Measurements from ENCODE around the gene KRT81.
"Not testable (repeated sequence)": the region's sequence is repeated elsewhere in the genome, so short reads cannot be mapped to it uniquely, and the experiment has no call there.

KRT81 gene

DNA sequence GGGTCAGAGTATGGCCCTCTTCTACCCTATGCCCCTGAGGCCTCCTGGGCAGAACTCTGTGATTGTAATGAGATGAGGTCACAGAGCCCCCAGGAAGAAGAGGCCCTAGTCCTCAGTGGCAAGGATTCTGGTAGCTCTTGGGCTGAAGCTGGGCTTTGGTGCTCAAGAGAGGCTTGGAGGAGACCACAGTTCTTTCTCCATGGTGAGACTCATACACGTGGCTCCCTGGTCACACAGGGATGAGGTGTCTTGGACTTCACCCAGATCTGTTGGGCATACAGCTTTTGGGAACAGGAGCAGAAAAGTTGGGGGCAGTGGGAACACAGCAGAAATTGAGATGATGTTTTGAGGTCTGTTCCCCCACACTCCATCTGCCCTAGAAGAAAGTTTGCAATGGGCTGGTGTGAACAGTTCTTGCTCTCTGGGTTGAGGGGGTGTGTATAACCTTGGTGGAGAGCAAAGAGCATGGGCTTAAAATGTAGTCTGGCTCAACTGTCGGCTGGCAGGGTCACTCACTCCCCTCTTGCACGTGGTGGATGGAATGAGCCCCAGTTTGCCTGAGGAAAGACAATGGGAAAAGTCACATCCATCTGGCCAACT, 16.7 kb downstream of the KRT81 start, which contains the start of gene KRT86:
Gene KRT86, plus strand, starts transcription at position 125 of the 600 bp plus-strand sequence. CDS start 27,272 bp downstream, outside the sequence.
- no peak for DNase-seq (ENCODE audit: low read depth)

DNA sequence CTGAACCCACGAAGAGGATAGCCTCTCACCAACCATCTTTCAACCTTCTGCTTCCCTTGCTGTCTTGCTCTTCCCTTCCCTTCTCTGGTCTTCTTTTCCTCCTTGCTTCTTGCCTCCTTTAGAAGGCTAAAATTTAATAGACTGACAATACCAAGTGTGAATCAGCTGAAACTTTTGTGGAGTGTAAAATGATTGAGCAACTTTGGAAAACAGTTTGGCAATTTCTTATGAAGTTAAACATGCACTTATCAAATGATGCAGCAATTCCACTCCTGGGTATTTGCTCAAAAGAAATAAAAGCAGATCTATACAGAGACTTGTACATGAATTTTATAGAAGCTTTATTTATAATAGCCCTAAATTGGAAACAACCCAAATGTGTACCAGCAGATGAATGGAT, 20.2 kb downstream of the KRT81 start:
- no peak for DNase-seq (ENCODE audit: low read depth)

DNA sequence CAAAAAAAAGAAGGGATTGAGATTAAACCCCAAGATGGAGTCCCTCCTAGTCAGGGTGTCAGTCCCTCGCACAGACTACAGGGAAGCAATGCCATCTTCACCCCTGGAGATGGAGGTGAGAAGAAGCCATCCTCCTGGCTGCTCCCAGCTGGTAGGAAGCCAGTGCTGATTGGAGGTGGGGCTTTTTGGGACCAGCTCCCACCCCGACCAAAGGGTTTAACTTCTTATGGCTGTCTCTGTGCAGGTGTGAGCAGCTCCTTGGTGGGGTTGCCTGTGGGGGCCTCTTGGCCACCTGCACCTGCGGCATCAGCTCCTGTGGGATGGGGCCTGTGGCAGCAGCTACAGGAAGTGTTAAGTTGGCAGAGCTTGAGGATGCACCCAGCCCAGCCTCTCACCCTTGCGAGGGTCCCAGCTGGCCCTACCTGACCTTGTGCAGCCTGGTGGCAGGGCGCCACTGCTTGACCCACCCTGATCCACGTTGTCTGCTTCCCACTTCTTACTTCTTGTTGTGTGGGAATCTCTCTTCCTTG, 20.7 kb downstream of the KRT81 start:
- DNase-seq (ENCODE audit: low read depth), result no peak

DNA sequence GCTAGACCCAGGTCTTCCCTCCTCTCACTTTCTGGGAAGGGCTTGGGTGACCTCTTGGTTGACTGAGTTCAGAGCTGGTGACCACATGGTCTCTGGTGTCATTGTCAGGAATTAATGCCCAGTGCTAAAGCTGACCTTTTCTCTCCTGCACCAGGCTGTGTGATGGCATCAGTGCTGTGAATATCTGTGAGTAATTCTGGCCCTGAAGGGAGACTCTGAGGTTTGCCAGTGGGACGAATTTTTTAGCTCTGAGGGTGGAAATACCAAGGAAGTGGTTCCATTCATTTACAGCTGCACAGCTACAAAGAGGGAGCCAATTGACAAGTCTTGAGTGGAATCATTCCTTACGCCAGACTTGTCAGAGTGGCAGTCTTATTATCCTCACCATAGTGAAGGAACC, 23.1 kb downstream of the KRT81 start:
- DNase-seq (ENCODE audit: low read depth), result no peak

DNA sequence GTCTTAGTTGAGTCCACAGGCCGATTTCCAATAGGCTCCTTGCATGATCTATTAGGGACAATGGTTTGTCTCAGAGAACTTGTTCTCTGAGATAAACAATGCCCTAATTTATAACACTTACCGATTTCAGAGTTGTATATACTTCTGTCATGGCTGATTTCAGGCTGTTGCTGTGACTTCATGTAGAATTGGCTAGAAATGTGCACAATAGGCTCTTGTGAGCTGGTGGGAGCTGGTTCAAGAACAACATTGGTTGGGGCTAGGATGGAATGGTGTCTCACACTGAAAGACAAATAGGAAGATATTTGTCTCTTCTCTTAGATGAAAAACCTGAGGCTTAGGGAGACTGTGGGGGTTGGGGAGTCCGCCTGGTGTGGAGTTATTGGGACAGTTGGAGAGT, 23.6 kb downstream of the KRT81 start:
- no peak for DNase-seq (ENCODE audit: low read depth)

DNA sequence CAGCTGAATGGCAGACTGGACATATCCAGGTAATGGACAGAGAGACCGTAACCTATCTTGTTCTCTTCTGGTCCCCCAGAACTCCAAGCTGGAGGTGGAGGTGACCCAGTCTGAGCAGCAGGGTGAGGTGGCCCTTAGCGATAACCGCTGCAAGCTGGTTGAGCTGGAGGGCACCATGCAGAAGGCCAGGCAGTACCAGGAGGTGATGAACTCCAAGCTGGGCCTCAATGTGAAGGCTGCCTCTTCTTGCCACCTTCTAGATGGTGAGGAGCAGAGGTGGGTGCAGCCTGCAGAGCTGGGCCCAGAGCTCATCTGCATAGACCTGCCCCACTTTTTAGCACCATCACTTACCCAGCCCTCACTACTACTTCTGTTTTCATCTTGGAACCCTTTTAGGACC, 24.1 kb downstream of the KRT81 start:
- no peak for DNase-seq (ENCODE audit: low read depth)

DNA sequence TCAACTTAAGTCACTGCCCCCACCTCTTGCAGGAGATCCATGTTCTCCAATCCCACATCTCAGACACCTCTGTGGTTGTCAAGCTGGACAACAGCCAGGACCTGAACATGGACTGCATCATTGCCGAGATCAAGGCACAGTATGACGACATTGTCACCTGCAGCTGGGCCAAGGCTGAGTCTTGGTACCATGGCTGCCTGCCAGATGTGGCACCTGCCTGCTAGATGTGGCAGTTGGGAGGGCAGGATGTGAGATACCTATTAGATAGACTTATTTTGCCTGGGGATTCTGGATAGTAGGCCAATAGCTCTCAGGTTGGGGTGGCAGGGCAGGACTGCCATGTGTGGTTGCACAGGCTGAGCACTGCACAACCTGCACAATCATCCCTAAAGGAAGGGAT, 24.8 kb downstream of the KRT81 start:
- no peak for DNase-seq (ENCODE audit: low read depth)

DNA sequence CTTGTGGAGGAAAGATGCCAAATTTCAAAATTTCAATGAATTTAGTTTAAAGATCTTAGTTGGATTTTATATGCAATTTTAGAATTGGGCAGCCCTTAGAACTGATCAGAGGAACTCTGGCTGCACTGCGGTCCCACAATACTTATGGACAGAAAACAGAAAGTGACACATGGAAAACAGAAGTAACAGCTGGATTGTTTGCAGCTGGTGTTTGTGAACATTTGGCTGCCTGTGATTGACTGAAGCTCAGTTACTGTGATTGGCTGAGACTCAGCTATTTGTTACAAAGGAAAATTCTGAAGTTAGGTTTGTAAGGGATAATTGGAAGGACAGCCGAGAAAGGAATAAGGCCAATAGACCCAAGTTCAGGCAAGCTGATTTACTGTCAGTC, 26.9 kb downstream of the KRT81 start:
- no peak for DNase-seq (ENCODE audit: low read depth)

DNA sequence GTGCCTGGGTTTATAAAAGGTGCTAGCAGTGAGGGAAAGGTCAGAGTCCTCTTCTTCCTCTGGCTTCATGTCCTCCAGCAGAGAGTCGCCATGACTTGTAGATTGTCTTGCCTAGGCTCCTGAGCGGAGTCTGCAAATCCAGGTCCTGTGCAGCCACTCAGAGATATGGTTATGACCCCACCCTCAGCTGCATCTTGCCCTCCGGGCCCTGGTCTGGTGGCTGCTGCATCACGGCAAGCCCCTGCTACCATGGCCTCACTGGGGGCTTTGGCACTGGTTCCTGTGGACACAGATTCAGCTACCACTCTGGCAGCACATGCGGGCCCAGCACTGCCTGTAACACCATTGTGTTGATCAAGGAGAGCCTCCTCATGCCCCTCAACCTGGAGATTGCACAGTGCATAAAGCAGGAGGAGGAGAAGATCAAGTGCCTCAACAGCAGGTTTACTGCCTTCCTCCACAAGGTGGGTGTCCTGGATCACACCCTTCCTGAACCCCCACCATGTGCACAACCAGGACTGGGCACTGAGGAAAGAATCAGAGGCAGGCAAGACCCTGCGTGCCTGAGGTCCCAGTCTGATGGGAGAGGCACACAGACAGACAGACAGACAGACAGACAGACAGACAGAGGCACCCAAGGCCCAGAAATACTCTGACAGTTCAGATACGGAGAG, 27.4 kb downstream of the KRT81 start:
- no peak for DNase-seq (ENCODE audit: low read depth)

DNA sequence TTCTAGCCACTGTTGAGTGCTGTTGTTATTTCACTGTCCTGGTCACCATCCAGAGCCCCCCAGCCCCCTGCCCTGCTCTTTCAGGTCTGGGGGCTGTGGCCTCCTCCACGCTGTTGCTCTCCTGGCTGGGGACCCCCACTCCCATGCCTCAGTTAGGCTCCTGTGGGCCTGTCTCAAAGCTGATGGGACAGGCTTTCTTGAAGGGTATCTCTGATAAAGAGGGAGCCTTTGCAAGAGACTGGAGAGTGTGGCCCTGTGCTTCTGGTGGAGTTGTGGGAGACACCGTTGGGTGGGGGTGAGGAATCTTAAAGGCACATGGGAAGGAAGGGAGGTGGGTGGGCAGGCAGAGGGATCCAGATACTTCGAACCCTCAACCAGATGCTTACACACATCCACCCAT, 29.0 kb downstream of the KRT81 start:
- DNase-seq (ENCODE audit: low read depth), result no peak

DNA sequence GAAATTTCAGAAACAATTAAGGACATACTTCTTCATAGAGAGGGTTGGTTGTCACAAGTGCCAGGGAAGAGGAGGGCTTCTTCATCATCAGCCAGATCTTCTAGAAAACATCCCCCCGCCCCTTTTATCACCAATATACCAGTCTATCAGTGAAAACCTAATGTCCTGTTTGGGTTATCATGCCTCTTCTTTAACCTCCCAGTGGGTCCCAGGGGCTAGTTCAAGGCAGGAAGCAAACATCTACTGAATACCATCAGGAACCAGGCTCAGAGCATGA, 30.2 kb downstream of the KRT81 start:
- no peak for DNase-seq (ENCODE audit: low read depth)

DNA sequence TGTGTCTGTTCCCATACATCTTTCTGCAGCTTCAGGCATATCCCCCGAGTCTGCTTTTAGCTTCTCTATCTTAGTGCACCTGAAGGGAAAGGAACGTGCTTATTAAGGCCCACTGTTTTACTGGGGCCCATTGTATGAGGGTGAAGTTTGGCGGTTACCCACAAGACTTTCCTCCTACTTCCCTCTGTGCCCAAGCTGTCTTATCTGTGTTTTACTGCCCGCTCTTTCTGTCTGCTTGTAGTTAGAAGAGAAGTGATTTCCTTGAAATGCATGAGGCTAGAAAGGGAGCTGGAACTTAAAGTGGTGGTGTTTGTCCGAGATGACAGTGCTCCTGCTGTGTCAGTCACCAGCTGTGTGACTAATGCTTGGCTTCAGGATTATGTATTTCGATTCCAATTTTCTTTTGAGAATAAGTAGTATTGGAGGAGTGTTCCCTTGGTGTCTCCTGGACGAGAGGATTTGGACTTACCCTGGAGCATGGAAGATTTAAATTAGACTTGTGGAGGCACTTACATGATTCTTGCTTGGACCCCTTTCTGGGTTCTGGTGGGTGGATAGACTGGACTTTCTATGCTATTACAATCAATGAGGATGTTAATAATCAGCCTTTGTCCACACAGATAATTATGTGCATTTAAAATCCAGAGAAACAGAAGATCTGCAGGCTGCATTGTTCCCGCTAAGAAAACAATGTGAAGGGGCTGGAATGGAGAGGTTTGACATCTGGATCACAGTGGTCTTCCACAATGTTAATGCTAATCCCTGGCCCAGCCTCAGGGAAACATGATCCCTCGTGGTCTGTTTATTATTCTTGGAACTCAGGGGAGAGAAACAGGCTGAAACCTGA, 30.8 kb downstream of the KRT81 start:
- DNase-seq (ENCODE audit: low read depth), result no peak

DNA sequence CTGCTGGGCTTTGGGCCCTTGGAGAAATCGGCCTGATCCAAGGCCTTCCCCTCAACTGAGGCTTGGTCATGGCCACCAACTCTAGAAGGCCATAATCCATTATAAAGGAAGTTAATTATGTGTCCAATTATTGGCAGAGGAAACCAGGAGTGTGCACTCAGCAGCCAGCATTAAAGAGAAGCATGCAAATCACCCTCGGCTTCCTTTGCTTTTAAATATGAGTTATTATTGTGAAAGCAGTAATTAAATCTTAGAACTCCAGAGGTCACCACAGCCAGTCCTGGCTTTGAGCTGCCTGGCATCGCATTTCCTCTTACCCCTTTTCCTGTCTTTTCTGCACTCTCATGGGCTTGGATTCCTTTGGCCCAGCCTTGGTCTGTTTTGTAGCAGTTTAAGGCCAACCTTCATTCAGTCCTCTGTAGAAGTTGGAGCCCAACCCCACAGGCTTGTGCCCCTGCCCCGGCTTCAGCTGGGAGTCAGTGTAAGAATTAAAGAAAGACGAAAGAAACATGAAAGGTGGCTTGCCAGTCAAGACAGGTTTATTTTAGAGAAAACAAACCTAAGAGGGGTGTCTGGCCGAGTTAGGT, 31.6 kb downstream of the KRT81 start:
- no peak for DNase-seq (ENCODE audit: low read depth)

DNA sequence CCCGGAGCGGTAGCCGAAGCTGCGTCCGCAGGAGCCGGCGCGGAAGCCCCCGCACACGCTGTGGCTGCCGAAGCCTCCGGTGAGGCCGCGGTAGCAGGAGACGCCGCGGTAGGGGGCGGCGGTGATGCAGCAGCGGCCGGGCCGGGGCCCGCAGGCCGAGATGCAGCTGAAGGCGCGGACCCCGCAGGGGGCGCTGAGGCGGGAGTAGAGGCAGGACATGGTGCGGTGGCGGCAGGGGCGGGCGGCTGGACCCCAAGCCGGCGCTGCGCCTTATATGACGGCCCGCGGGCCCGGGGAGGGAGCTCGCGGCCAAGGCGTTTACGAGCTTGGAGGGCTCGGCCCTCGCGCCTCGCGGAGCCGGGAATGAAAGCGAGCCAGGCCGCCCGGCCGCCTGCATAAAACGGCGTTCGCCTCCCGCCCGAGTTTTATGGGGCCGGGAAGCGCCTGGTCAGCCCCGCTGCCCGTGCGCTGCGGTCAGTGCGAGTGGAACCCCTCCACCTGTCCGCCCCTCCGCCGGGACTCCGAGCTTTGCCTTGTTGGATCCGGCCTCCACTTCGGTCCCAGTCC, 32.9 kb downstream of the KRT81 start:
- DNase-seq (ENCODE audit: low read depth), result no peak

DNA sequence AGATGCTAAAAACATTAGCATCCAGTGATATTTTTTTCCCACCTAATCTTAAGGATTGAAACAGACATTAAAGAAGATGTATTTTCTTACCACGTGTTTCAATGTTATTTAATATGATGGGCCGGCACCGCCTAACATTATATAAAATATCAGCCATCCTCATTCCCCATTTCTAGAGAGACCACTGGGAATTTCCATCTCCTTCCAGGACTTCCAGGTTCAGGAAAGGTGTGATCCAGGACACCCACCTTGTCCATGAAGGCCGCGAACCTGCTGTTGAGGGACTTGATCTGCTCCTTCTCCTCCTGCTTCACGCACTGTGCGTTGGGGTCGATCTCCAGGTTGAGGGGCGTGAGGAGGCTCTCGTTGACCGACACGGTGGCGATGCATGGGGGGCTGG, 33.4 kb downstream of the KRT81 start:
- not testable (repeated sequence) for DNase-seq (ENCODE audit: low read depth)

DNA sequence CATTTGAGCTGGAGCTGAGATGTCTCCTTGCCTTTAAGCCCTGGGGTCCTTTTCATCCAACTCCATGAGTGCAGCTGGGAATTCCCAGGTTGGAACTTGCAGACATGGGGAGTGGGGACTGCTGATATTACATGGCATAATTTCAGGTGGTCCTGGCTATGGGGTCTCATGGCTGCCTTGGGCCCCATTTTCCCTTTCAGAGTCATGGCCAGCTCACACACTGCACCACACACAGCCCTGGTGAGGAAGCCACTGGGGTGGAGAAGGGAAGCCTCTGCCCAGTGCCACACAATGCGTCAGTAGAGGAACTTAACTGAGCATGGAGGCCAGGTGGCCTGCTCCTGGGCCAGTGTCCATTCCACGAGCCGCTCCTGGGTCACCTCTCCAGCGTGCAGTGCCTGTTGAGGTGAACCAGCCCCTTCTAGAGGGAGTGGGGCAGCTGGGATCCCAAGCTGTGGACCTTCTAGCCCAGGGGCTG, 34.2 kb downstream of the KRT81 start:
- no peak for DNase-seq (ENCODE audit: low read depth)

DNA sequence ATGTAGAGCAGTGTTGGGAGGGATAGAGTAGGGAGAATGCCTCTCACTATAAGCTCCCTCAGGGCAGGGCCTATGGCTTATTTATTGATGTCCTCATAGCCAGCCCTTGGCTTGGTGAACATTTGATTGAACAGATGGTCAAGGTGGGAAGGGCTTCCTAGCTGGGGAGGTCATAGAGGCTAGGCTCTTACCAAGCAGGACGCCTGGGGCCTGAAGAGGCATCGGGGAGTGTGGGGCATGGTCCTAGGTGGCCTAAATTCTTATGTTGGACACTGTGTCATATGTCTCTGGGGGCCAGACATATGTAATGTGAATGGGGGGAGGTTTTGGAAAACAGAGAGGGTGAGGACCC, 34.8 kb downstream of the KRT81 start:
- no peak for DNase-seq (ENCODE audit: low read depth)

DNA sequence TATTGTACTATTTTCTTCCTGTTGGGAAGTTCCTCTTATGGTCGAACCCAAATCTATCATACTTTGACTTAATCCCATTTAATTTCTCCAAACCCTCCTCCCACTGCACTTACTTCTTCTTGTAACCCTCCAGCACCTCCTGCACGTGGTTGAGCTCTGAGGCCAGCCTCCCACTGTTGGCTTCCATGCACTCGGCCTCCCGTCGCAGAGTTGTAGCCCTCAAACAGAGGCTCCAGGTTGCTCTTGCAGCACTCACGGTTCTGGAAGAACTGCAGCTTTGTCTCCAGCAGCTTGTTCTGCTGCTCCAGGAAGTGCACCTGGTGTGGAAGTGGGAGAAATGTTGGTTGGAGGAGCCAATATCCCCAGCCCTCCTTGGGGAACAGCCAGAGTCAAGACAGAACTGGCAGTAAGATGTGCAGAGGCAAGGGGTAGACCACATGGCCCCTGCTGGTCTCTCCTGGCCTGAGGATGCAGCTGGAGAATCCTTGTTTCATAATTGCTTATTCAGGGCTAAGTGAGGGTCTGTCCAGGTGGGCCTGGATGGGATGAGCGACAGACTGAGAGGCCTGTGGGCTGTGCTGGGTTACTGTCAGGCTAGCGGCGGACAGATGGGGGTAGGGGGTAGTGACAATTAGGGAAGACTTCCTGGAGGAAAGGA, 35.3 kb downstream of the KRT81 start:
- DNase-seq (ENCODE audit: low read depth), result no peak

DNA sequence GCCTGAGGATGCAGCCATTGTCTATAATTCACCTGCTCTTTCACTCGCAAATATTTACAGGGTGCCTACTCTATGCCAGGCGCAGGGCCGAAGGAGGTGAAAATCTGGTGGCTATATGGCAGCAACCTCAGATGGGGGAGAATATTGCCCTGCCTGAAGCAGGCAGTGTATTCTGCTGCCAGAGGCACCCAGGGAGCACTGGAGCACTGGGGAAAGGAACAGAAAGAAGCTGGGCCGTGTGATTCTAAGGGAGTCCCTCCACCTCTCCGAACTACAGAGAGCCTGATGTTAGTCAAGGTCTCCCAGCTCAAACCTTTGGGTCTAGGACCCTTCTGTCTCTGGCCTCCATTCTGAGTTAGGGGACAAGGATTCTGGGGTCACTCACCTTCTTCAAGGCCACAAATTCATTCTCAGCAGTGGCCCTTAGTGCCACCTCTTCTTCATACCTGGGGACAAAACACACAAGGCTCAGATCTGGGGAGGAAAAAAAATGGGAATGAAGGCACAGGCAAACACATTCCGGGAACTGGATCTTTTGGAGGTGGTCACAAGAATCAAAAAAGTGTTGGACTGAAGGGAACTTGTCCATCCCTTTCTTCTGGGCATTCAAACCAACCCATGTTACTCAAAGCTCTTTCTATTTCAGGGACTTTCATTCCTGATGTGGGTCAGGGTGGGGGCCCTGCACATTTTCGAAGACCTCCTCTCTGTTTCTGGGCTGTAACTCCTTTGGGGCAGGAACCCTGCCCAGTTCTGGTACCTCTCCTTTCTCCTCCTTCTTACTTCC, 36.2 kb downstream of the KRT81 start:
- no peak for DNase-seq (ENCODE audit: low read depth)

DNA sequence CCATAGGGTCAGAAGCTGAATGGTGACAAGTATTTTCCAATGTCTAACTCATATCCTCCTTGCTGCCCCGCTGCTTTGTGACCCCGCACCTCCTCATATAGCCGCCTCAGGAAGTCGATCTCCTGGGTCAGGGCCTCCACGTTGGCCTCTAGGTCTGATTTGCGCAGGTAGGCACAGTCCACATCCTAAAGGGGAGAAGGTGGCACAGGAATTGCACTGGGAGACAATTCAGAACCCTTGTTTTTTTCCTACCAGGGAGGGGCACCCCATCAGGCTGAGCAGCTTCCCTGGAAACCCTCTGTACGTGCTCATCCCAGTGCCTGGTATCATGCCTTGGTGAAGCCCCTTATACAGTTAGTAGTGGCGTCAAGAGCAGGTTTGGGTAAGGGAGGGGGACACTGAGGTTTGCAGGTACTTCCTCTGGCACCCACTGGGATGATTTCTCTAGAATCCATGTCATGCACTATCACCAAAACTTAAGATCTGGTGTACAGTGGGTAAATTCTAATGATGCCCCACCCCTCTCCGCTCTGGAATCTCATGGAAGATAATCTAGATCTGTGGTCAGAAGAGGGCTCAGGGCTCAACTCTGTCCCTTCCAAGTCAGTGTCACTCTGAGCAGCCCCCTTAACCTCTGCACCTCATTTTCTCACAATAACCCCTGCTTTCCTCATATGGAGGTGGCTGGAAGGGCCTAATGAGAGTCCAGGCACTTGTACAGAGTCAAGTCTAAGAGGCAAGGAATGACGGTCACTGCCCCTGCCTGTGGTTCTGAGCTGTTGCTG, 37.0 kb downstream of the KRT81 start:
- DNase-seq (ENCODE audit: low read depth), result no peak

All from stimulated activated CD8-positive, alpha-beta memory T cell treated with anti-CD3 and anti-CD28 coated beads, Interleukin-12 subunit alpha, Interleukin-12 subunit beta, amount 100 ng/mL, for 4 hours (primary cell).